Measurements from ENCODE around the gene DSCAM.

DSCAM gene

GRCh38 chr21:40563900-40564299 is 283.1 kb downstream of the DSCAM start:
- no peak for DNase-seq (ENCODE audit: low read depth in 2 of 3, low spot score in 1 of 3)

- DNase-seq (ENCODE audit: low read depth in 2 of 3, low spot score in 1 of 3) = no peak
These were observed 284.5 kb downstream of the DSCAM start for GRCh38 chr21:40562242-40563002.

GRCh38 chr21:40556442-40556968 is 290.5 kb downstream of the DSCAM start:
- DNase-seq (ENCODE audit: low read depth in 2 of 3, low spot score in 1 of 3) = no peak

GRCh38 chr21:40555021-40555528 is 291.9 kb downstream of the DSCAM start:
- no peak for DNase-seq (ENCODE audit: low read depth in 2 of 3, low spot score in 1 of 3)

GRCh38 chr21:40553781-40554180 is 293.2 kb downstream of the DSCAM start:
- DNase-seq (ENCODE audit: low read depth in 2 of 3, low spot score in 1 of 3) = no peak

- no peak for DNase-seq (ENCODE audit: low read depth in 2 of 3, low spot score in 1 of 3)
These were observed 298.9 kb downstream of the DSCAM start for GRCh38 chr21:40547906-40548513.

- DNase-seq (ENCODE audit: low read depth in 2 of 3, low spot score in 1 of 3) = no peak
These were observed 300.3 kb downstream of the DSCAM start for GRCh38 chr21:40546647-40547046.

- DNase-seq (ENCODE audit: low read depth in 2 of 3, low spot score in 1 of 3) = no peak
These were observed 306.7 kb downstream of the DSCAM start for GRCh38 chr21:40540216-40540615.

GRCh38 chr21:40534886-40535285 is 312.1 kb downstream of the DSCAM start:
- DNase-seq (ENCODE audit: low read depth in 2 of 3, low spot score in 1 of 3) = no peak

- DNase-seq (ENCODE audit: low read depth in 2 of 3, low spot score in 1 of 3) = no peak
These were observed 315.4 kb downstream of the DSCAM start for GRCh38 chr21:40531431-40532110.

- DNase-seq (ENCODE audit: low read depth in 2 of 3, low spot score in 1 of 3) = no peak
These were observed 315.9 kb downstream of the DSCAM start for GRCh38 chr21:40531016-40531415.

- no peak for DNase-seq (ENCODE audit: low read depth in 2 of 3, low spot score in 1 of 3)
These were observed 329.3 kb downstream of the DSCAM start for GRCh38 chr21:40517646-40518045.

GRCh38 chr21:40516335-40516734 is 330.6 kb downstream of the DSCAM start:
- DNase-seq (ENCODE audit: low read depth in 2 of 3, low spot score in 1 of 3) = no peak

GRCh38 chr21:40512590-40512989 is 334.4 kb downstream of the DSCAM start:
- peak in 1 of 3 donors; percentile 1 for DNase-seq (ENCODE audit: low read depth in 2 of 3, low spot score in 1 of 3)

GRCh38 chr21:40507978-40508377 is 339.0 kb downstream of the DSCAM start:
- DNase-seq (ENCODE audit: low read depth in 2 of 3, low spot score in 1 of 3) = no peak

- no peak for DNase-seq (ENCODE audit: low read depth in 2 of 3, low spot score in 1 of 3)
These were observed 341.3 kb downstream of the DSCAM start for GRCh38 chr21:40505681-40506080.

GRCh38 chr21:40505244-40505643 is 341.7 kb downstream of the DSCAM start:
- no peak for DNase-seq (ENCODE audit: low read depth in 2 of 3, low spot score in 1 of 3)

- DNase-seq (ENCODE audit: low read depth in 2 of 3, low spot score in 1 of 3) = no peak
These were observed 342.1 kb downstream of the DSCAM start for GRCh38 chr21:40504825-40505224.

- DNase-seq (ENCODE audit: low read depth in 2 of 3, low spot score in 1 of 3) = no peak
These were observed 350.8 kb downstream of the DSCAM start for GRCh38 chr21:40496116-40496515.

- no peak for DNase-seq (ENCODE audit: low read depth in 2 of 3, low spot score in 1 of 3)
These were observed 356.6 kb downstream of the DSCAM start for GRCh38 chr21:40490408-40490807.

- DNase-seq (ENCODE audit: low read depth in 2 of 3, low spot score in 1 of 3) = no peak
These were observed 358.0 kb downstream of the DSCAM start for GRCh38 chr21:40489001-40489400.

GRCh38 chr21:40481764-40482163 is 365.2 kb downstream of the DSCAM start:
- no peak for DNase-seq (ENCODE audit: low read depth in 2 of 3, low spot score in 1 of 3)

Data from stimulated activated CD4-positive, alpha-beta T cell treated with anti-CD3 and anti-CD28 coated beads, Interleukin-12 subunit alpha, Interleukin-12 subunit beta, amount 100 ng/mL, for 48 hours (primary cell).